ENCODE measurements around the gene MAGEB1. TPM values are rescaled to one million over a fixed set of nuclear protein-coding genes. Genes with fewer than 3 reads are reported as not detected.

Gene MAGEB1
- total RNA-seq, result not detected

DNA sequence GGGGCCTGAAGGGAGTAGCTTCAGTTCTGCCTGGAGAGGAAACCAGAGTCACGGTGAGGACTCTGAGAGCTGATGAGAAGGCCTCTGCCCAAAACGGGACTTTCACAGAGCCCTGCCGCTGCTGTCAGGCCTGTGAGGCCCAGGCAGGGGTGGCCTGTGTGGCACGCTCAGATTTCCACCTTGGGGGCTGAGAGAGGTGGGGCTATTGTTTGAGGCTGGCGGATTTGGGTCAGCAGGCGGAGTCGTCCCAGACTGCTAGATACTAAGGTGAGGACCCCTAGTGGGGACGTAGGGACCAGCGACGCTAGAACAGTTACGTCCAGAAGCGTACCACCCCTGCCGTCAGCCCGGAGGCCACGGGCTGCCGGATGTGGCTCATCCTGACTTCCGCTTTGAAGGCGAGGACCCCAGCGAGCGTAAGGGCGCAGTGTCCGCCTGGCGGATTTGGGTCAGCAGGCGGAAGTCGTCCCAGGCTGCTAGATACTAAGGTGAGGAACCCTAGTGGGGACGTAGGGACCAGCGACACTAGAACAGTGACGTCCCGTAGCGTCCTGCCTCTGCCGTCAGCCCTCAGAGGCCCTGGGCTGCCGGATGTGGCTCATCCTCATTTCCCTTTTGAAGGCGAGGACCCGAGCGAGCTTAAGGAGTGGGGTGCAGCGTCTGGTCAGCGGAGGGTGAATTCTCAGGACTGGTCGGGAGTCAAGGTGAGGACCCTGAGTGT is at the start of gene MAGEB1:
TSS of gene MAGEB1 (plus strand) at position 378 of the 721 bp plus-strand sequence. CDS start 3,348 bp downstream, outside the sequence.
- CTCF ChIA-PET, result no interaction called here
- POLR2A ChIA-PET, result no interaction called here

DNA sequence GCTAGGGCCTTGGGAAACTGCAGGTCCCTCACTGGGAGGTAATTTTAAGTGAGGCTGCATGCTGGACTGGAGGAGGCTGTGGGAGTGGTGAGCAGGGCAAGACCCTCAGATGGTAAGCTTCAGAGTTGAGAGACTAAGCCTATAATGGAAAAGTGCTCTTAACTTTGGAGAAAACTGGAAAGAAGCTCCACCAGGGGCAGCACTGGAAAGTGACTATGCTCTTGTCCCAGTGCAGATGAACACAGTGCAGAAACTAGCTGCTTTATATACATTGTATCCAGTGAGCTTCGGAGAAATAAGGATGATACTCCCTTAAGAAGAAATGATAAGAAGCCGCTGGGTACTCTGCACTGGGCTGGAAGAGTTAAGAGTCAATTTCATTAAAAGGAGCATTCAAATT is 34.8 kb upstream of the MAGEB1 start:
- CTCF ChIA-PET, result no interaction called here
- POLR2A ChIA-PET, result no interaction called here

GRCh38 chrX:30215357-30215843 is 31.5 kb upstream of the MAGEB1 start, which contains the start of gene MAGEB2:
Gene MAGEB2 (plus strand): TSS chrX:30215563. CDS start chrX:30218581, 3,018 bp downstream.
- CTCF ChIA-PET, result no interaction called here
- POLR2A ChIA-PET, result no interaction called here

DNA sequence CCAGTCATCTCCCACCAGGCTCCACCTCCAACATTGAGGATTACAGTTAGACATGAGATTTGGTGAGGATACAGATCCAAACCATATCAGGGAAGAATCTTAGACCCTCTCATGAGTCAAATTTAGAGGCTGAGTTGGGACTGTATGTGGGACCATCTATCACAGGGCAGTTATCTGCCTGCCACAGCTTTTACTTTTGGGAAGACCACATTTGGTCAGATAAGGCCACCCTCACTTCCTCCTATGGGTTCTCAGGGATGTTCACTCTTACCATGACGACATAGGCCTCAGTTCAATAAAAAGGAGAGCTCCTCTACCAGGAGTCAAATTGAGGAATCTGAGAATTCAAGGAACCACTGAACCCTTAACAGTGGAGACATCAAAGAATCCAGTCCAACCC is 29.5 kb upstream of the MAGEB1 start:
- CTCF ChIA-PET, result no interaction called here
- POLR2A ChIA-PET, result no interaction called here

DNA sequence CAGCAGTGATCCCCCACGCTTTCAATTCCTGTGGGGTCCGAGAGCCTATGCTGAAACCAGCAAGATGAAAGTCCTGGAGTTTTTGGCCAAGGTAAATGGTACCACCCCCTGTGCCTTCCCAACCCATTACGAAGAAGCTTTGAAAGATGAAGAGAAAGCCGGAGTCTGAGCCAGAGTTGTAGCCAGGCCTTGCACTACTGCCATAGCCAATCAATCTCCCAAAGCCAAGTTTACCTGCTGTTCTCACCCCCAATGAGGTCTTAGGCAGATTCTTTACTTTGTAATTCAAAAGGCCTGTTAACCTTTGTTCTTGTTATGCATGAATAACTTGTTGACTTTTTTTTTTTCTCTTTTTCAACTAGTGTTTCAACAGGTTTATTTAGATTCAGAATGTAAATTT is 27.6 kb upstream of the MAGEB1 start:
- POLR2A ChIA-PET, result no interaction called here
- CTCF ChIA-PET, result no interaction called here

- ChIA-PET POLR2A (no interaction called here), CTCF (no interaction called here)
Observed at GRCh38 chrX:30220661-30221060, 26.3 kb upstream of the MAGEB1 start.

DNA sequence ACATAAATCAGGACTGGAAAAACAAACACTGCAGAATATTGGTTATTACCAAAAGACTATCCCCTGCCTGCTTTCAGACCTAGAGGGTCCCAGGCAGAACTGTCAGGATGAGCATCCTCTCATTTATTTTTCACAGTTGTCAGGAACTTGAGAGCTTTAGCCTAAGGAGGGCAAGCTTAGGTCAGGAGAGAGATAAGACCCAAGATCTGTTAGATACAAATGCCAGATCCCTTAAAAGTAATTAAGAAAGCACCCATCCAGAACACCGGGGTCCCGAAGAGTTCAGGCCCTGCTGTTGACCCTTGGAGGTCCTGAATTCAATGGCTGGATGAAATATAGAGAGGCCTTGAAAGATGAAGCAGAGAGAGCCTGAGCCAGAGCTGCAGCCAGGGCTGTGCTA is 22.4 kb upstream of the MAGEB1 start:
- CTCF ChIA-PET, result no interaction called here
- POLR2A ChIA-PET, result no interaction called here

- CTCF ChIA-PET, result no interaction called here
- POLR2A ChIA-PET, result no interaction called here
Observed at GRCh38 chrX:30228526-30228925, 18.4 kb upstream of the MAGEB1 start.

GRCh38 chrX:30230395-30230794 is 16.6 kb upstream of the MAGEB1 start, which contains the start of gene MAGEB3:
Gene MAGEB3 (plus strand): TSS chrX:30230657. CDS start chrX:30235925, 5,268 bp downstream.
- CTCF ChIA-PET, result no interaction called here
- POLR2A ChIA-PET, result no interaction called here

DNA sequence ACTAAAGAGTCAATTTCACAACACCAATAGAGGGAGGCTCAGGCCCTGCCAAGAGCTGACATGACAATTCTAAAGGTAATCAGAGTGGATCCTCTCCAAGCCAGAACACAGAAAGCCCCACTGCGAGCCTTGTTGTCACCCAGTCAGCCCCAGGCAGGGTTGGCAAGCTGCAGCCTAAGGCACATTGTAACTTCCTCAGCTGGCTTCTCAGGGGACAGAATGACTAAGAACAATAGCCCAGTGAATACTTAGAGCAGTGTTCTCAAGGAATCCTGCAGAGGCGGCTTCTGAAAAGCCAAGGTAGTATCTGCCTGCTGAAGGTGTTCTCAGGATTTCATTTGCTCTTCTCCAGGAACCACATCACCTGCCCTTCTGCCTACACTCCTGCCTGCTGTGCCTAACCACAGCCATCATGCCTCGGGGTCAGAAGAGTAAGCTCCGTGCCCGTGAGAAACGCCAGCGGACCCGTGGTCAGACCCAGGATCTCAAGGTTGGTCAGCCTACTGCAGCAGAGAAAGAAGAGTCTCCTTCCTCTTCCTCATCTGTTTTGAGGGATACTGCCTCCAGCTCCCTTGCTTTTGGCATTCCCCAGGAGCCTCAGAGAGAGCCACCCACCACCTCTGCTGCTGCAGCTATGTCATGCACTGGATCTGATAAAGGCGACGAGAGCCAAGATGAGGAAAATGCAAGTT is 5.1 kb upstream of the MAGEB1 start, which contains the start of gene MAGEB4:
TSS of gene MAGEB4 (plus strand) at position 277 of the 692 bp plus-strand sequence. CDS start at position 413, 136 bp downstream.
- ChIA-PET CTCF (no interaction called here), POLR2A (no interaction called here)

GRCh38 chrX:30248854-30249253 is 1.9 kb downstream of the MAGEB1 start:
- ChIA-PET POLR2A (no interaction called here), CTCF (no interaction called here)

DNA sequence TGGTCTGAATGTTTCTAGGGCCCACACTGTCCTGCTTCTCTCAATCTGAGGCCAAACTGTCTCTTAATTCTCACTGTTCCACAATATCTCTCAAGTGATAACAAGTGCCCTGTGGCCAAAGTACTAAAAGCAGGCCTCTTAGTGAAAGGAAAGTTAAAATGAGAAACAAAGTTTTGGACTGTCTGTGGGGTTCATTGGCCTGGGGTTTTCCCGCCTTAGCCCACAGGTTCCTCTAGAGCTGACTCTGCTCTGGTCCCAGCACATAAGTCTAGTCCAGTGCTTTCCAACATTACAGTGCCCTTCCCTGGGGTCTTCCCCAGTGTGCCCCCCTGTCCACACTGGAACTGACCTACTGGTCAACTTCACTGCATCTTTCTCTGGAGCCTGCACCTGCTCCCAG is 6.3 kb downstream of the MAGEB1 start:
- POLR2A ChIA-PET, result no interaction called here
- CTCF ChIA-PET, result no interaction called here

- ChIA-PET CTCF (no interaction called here), POLR2A (no interaction called here)
Observed at GRCh38 chrX:30259927-30260326, 13.0 kb downstream of the MAGEB1 start.

- CTCF ChIA-PET, result no interaction called here
Observed at GRCh38 chrX:30261012-30261411, 14.1 kb downstream of the MAGEB1 start.

DNA sequence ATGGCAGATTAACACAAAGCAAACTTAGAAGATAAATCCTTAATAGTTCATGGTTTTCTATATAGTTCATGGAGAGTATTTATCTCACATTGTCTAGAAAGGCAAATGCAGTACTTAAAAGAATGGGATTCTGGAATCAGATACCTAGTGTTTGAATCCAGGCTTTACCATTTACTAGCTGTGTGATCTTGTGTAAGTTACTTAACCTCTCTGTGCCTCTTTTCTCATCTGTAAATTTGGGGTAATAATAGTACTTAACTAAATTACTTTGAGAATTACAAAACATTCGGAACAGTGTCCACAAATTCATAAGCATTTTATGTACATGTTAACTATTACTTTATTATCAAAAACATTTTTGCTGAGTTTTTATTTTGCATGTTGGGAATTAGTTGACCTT is 15.8 kb downstream of the MAGEB1 start:
- POLR2A ChIA-PET, result no interaction called here
- CTCF ChIA-PET, result no interaction called here

More at GRCh38 chrX:30261012-30261411, 14.1 kb downstream of the MAGEB1 start:
- POLR2A ChIA-PET, result no interaction called here

DNA sequence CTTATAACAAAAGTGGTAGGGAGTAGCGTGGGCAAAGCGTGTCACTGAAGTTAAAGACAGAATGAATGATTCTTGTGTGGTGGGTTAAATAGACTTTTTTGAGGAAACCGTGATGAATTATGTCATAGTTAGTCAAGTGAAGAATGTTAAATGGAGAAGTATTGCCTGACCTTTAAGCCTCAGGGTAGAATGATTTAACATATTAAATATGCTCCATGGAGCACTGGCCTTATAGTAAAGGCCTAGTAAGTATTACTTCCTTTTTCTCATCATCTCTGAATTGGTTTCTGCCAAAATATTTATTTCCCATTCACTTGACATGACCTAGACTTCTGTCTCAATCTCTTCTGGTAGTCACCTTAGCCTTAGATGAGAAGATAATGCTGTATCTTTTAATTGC is 23.7 kb downstream of the MAGEB1 start:
- ChIA-PET POLR2A (no interaction called here), CTCF (no interaction called here)

DNA sequence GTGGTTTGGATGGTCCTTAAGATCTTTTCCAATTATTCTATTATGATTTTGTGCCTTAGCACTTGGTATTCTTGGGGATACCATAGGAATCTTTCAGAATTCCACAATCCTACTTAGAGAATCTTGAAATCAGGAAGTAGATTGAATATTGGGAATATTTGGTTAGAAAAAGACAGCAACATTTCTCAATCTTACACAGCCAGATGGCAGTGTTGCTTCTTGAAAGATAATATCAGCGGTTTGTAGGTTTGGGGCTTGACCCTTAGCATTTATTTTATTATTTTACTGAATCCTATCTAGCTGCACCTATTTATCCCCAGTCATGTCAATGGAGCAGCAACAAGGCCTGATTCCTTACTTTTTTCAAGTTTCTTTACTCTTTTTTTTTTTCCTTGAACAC is 28.6 kb downstream of the MAGEB1 start:
- ChIA-PET POLR2A (no interaction called here), CTCF (no interaction called here)

- ChIA-PET POLR2A (no interaction called here), CTCF (no interaction called here)
Observed at GRCh38 chrX:30278365-30278764, 31.4 kb downstream of the MAGEB1 start.

DNA sequence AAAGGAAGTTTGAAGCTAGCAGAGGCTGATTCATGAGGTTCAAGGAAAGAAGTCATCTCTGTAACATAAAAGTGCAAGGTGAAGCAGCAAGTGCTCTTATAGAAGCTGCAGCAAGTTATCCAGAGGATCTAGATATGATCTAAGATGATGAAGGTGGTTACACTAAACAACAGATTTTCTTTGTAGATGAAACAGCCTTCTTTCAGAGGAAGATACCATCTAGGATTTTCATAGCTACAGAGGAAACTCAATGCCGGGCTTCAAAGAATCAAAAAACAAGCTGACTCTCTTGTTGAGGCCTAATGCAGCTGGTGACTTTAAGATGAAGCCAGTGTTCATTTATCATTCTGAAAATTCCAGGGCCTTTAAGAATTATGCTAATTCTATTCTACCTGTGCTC is 33.5 kb downstream of the MAGEB1 start:
- POLR2A ChIA-PET, result no interaction called here
- CTCF ChIA-PET, result no interaction called here

DNA sequence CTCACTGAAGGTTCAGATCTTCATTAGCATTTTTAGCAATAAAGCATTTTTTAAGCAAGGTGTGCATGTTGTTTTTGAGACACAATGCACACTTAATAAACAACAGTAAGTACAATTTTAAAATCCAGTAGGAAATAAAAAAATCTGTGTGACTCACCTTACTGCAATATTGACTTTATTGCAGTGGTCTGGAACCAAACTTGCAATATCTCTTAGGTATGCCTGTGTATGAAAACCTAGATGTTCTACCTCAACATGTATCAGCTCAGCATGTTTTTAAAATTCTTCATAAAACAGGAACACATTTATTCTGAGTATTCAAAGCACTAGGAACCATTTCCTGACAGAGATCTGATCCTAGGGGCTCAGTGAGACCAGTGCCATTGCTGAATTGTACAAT is 35.6 kb downstream of the MAGEB1 start:
- ChIA-PET POLR2A (no interaction called here), CTCF (no interaction called here)

- POLR2A ChIA-PET, result no interaction called here
- CTCF ChIA-PET, result no interaction called here
Observed at GRCh38 chrX:30283456-30284200, 36.7 kb downstream of the MAGEB1 start.
